Measurements from ENCODE around the gene PAGE2B. TPM values are rescaled to one million over a fixed set of nuclear protein-coding genes. Genes with fewer than 3 reads are reported as not detected.
"Not testable (repeated sequence)": the region's sequence is repeated elsewhere in the genome, so short reads cannot be mapped to it uniquely, and the experiment has no call there.

PAGE2B gene
- total RNA-seq, 2 donors from 2014 or later, result not detected

DNA sequence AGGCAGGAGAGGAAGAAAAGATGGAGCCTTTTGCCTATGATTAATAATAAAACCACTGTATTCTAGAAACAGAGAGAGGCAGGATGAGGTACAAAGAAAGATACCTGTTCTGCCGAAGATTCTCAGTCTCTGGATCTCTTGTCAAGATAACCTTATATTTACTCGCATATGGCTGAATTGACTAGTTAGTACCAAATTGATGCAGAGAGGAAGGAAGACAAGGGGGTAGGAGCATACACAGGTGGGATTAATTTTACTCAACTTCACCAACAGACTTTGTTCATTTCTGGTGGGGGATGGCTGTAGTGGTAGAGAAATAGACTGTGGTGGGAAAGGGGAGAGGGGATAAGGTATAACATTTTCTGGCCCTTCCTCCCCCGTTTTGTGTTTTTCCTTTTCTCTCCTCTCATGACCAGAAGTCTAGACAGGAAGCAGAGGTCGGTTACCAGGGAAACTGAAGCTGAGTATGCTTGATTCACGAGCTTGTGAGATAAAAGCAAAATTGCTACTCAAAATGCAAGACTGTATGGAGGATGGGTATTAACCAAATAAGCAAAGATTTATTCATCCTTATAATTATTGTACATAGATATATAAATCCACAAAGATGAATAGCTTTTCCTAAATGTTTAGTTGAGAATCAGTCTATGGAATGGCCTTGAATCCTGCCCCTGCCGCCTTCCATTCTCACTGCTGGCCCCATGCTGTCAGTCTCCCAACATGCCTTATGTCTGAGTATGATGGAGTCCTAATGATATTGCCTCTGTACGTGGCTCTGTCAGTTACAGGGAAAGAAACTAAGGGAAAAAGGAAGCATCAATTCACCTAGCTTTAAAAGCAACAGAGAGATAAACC is 17.8 kb upstream of the PAGE2B start:
- Histone ChIP-seq H3K4me3 (peak overlapping the region; percentile 60), H3K36me3 (no peaks in the 10 kb centered on the region), H3K27me3 (replicated peaks; ENCODE audit: insufficient read depth) (no peaks in the 10 kb centered on the region), H3K4me1 (ENCODE audit: control insufficient read depth in 1 of 2, low read depth in 2 of 2) (peaks cover 0 to 7% of the 10 kb centered on the region in 2 donors), H3K27ac (no peak overlapping the region), H3K9me3 (no peaks in the 10 kb centered on the region)
- DNase-seq (ENCODE audit: low spot score) (no peak), ATAC-seq (ENCODE audit: insufficient number of reproducible peaks, low FRiP score, low read depth) (no peak)
- TF ChIP-seq, protein P1, sequence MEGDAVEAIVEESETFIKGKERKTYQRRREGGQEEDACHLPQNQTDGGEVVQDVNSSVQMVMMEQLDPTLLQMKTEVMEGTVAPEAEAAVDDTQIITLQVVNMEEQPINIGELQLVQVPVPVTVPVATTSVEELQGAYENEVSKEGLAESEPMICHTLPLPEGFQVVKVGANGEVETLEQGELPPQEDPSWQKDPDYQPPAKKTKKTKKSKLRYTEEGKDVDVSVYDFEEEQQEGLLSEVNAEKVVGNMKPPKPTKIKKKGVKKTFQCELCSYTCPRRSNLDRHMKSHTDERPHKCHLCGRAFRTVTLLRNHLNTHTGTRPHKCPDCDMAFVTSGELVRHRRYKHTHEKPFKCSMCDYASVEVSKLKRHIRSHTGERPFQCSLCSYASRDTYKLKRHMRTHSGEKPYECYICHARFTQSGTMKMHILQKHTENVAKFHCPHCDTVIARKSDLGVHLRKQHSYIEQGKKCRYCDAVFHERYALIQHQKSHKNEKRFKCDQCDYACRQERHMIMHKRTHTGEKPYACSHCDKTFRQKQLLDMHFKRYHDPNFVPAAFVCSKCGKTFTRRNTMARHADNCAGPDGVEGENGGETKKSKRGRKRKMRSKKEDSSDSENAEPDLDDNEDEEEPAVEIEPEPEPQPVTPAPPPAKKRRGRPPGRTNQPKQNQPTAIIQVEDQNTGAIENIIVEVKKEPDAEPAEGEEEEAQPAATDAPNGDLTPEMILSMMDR (IDR thresholded peaks at IDR 0.05), result no peak

DNA sequence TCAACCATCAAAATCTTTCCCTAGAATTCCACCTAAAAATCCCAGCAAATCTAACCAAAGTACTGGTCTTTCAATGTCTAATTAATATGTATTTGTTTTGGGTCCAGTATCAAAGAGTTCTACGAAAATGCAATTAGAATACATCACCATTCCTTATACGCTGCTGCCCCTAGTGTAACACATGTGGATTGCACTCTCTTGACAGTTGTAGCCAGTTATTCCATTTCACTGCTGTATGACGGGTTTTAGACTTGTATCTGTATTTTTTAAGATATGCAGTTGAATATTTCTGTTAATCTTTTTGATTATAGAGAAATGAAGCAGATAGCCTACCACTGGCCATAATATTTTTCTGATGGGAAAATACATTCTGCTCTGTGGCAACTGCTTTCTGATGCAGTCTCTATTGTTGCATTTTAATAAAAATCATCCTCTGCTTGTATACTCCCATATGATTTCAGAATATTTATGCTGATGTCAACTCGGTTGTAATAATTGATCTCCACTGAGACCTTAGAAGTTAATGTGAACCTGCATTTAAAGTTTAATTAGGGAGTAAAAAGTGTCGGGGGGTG is 17.1 kb upstream of the PAGE2B start:
- Histone ChIP-seq H3K27me3 (replicated peaks; ENCODE audit: insufficient read depth) (no peaks in the 10 kb centered on the region), H3K4me3 (peak overlapping the region; percentile 60), H3K9me3 (no peaks in the 10 kb centered on the region), H3K36me3 (no peaks in the 10 kb centered on the region), H3K27ac (no peak overlapping the region), H3K4me1 (ENCODE audit: control insufficient read depth in 1 of 2, low read depth in 2 of 2) (peaks cover 0 to 7% of the 10 kb centered on the region in 2 donors)
- TF ChIP-seq, protein P1 (IDR thresholded peaks at IDR 0.05), result peak; percentile 64
- DNase-seq (ENCODE audit: low spot score), result no peak
- no peak for ATAC-seq (ENCODE audit: insufficient number of reproducible peaks, low FRiP score, low read depth)

DNA sequence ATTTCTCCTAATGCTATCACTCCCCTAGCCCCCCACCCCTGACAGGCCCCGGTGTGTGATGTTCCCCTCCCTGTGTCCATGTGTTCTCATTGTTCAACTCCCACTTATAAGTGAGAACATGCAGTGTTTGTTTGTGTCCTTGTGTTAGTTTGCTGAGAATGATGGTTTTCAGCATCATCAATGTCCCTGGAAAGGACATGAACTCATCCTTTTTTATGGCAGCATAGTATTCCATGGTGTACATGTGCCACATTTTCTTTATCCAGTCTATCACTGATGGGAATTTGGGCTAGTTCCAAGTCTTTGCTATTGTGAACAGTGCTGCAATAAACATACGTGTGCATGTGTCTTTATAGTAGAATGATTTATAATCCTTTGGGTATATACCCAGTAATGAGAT is 7.7 kb upstream of the PAGE2B start:
- not testable (repeated sequence) for ATAC-seq (ENCODE audit: insufficient number of reproducible peaks, low FRiP score, low read depth); H3K4me1 ChIP-seq (ENCODE audit: control insufficient read depth in 1 of 2, low read depth in 2 of 2); H3K27ac ChIP-seq; H3K36me3 ChIP-seq; DNase-seq (ENCODE audit: low spot score); H3K4me3 ChIP-seq; H3K9me3 ChIP-seq; H3K27me3 ChIP-seq (replicated peaks; ENCODE audit: insufficient read depth)

- Histone ChIP-seq H3K27me3 (replicated peaks; ENCODE audit: insufficient read depth) (no peaks in the 10 kb centered on the region), H3K27ac (no peak overlapping the region), H3K4me1 (ENCODE audit: control insufficient read depth in 1 of 2, low read depth in 2 of 2) (no peaks in the 10 kb centered on the region), H3K9me3 (no peaks in the 10 kb centered on the region), H3K4me3 (no peak overlapping the region), H3K36me3 (no peaks in the 10 kb centered on the region)
- TF ChIP-seq, protein P1 (IDR thresholded peaks at IDR 0.05), result no peak
- DNase-seq (ENCODE audit: low spot score) (no peak), ATAC-seq (ENCODE audit: insufficient number of reproducible peaks, low FRiP score, low read depth) (no peak)
These were observed 2.5 kb upstream of the PAGE2B start for GRCh38 chrX:55072286-55072685.

GRCh38 chrX:55088795-55089489 is 14.1 kb downstream of the PAGE2B start, which contains the start of gene PAGE2:
Gene PAGE2 (plus strand): TSS chrX:55089018. CDS start chrX:55090021, 1,003 bp downstream.
- no peaks in the 10 kb centered on the region for H3K4me1 ChIP-seq (ENCODE audit: control insufficient read depth in 1 of 2, low read depth in 2 of 2)
- no peaks in the 10 kb centered on the region for H3K9me3 ChIP-seq
- no peak within 1 kb of the TSS for H3K4me3 ChIP-seq
- no peak within 1 kb of the TSS for H3K27ac ChIP-seq
- TF ChIP-seq, protein P1 (IDR thresholded peaks at IDR 0.05), result no peak
- ATAC-seq (ENCODE audit: insufficient number of reproducible peaks, low FRiP score, low read depth), result no peak
- no peaks in the 10 kb centered on the region for H3K36me3 ChIP-seq
- H3K27me3 ChIP-seq (replicated peaks; ENCODE audit: insufficient read depth), result no peaks in the 10 kb centered on the region
- no peak for DNase-seq (ENCODE audit: low spot score)

All from thoracic aorta (tissue), 2 donors.